ENCODE results near the gene PREP.
"Not testable (repeated sequence)": the region's sequence is repeated elsewhere in the genome, so short reads cannot be mapped to it uniquely, and the experiment has no call there.

PREP gene

GRCh38 chr6:105259913-105260889, 142.7 kb downstream of the PREP start:
- DNase-seq: no peak

GRCh38 chr6:105258816-105259215, 144.1 kb downstream of the PREP start:
- DNase-seq: no peak

- DNase-seq: no peak
These were observed 145.5 kb downstream of the PREP start for GRCh38 chr6:105257340-105257739.

- no peak for DNase-seq
These were observed 146.3 kb downstream of the PREP start for GRCh38 chr6:105256619-105257018.

GRCh38 chr6:105253787-105254186, 149.1 kb downstream of the PREP start:
- no peak for DNase-seq

- no peak for DNase-seq
These were observed 151.2 kb downstream of the PREP start for GRCh38 chr6:105251689-105252088.

GRCh38 chr6:105250533-105250932, 152.3 kb downstream of the PREP start:
- DNase-seq: no peak

- no peak for DNase-seq
These were observed 159.4 kb downstream of the PREP start for GRCh38 chr6:105243487-105243886.

GRCh38 chr6:105235155-105235554, 167.7 kb downstream of the PREP start:
- DNase-seq: no peak

- DNase-seq: not testable (repeated sequence)
These were observed 171.1 kb downstream of the PREP start for GRCh38 chr6:105231771-105232170.

Data from SW 1271 (cell line).